Measurements from ENCODE around the gene SLC37A2.

GRCh38 chr11:125053167-125053566 is 9.9 kb upstream of the SLC37A2 start:
- no peak for TF ChIP-seq CTCF (conservative IDR thresholded peaks at IDR 0.05; ENCODE audit: low read length)
- no peak for TF ChIP-seq EZH2phosphoT487 (IDR thresholded peaks at IDR 0.05; ENCODE audit: borderline replicate concordance)

Measured in Loucy (cell line).